GDM1 (cell line): ENCODE measurements around the gene IL16.

Experiments
- DNase-seq: peaks from one replicate; lab custom pipeline; 2025; lab: John Stamatoyannopoulos, UW

IL16 gene

GRCh38 chr15:81257435-81257834 lies 60.8 kb downstream of the IL16 start:
- no peak for DNase-seq

GRCh38 chr15:81258455-81258854 lies 61.8 kb downstream of the IL16 start:
- DNase-seq, result no peak

GRCh38 chr15:81259760-81260298 lies 63.1 kb downstream of the IL16 start:
- DNase-seq, result no peak

GRCh38 chr15:81261172-81261811 lies 64.6 kb downstream of the IL16 start:
- DNase-seq, result no peak

- no peak for DNase-seq
Measured at GRCh38 chr15:81263477-81263876, 66.8 kb downstream of the IL16 start.

- no peak for DNase-seq
Measured at GRCh38 chr15:81264072-81264857, 67.6 kb downstream of the IL16 start.

- DNase-seq, result no peak
Measured at GRCh38 chr15:81265256-81265943, 68.7 kb downstream of the IL16 start.

GRCh38 chr15:81265944-81266775 lies 69.5 kb downstream of the IL16 start:
- DNase-seq, result peak; percentile 74

GRCh38 chr15:81268340-81268739 lies 71.7 kb downstream of the IL16 start:
- no peak for DNase-seq

- peak; percentile 77 for DNase-seq
Measured at GRCh38 chr15:81268881-81269601, 72.4 kb downstream of the IL16 start.

- no peak for DNase-seq
Measured at GRCh38 chr15:81270188-81270587, 73.5 kb downstream of the IL16 start.

- DNase-seq, result no peak
Measured at GRCh38 chr15:81270781-81271491, 74.3 kb downstream of the IL16 start.

- no peak for DNase-seq
Measured at GRCh38 chr15:81271761-81272644, 75.3 kb downstream of the IL16 start.

GRCh38 chr15:81273200-81273599 lies 76.5 kb downstream of the IL16 start:
- DNase-seq, result no peak

GRCh38 chr15:81273855-81274254 lies 77.2 kb downstream of the IL16 start:
- no peak for DNase-seq

GRCh38 chr15:81274255-81274654 lies 77.6 kb downstream of the IL16 start:
- no peak for DNase-seq

- peak; percentile 84 for DNase-seq
Measured at GRCh38 chr15:81274931-81275707, 78.4 kb downstream of the IL16 start.

- DNase-seq, result no peak
Measured at GRCh38 chr15:81275711-81276392, 79.2 kb downstream of the IL16 start.
